ENCODE data around the gene TBC1D21.

TBC1D21 gene

DNA sequence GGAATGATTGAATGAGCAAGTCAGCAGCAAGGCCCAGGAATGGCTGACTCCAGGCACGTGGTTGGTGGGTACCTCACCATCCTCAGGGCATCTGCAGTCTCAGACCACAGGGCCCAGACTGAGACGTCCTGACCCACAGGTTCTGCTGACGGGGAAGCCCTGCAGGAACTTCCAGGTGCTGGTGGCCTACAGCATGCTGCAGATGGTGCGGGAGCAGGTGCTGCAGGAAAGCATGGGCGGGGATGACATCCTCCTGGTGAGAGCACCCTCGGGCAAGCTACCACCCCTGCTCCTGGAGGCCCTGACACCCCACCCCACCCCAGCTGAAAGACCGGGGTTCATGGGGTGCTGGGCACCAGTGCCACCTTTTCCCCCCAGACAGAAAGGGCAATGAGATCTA, 14.1 kb downstream of the TBC1D21 start:
- no peak for DNase-seq (ENCODE audit: low read depth)
- H3K4me3 ChIP-seq (ENCODE audit: low read depth, low read length): no peak overlapping the region
- TF ChIP-seq, protein P1, sequence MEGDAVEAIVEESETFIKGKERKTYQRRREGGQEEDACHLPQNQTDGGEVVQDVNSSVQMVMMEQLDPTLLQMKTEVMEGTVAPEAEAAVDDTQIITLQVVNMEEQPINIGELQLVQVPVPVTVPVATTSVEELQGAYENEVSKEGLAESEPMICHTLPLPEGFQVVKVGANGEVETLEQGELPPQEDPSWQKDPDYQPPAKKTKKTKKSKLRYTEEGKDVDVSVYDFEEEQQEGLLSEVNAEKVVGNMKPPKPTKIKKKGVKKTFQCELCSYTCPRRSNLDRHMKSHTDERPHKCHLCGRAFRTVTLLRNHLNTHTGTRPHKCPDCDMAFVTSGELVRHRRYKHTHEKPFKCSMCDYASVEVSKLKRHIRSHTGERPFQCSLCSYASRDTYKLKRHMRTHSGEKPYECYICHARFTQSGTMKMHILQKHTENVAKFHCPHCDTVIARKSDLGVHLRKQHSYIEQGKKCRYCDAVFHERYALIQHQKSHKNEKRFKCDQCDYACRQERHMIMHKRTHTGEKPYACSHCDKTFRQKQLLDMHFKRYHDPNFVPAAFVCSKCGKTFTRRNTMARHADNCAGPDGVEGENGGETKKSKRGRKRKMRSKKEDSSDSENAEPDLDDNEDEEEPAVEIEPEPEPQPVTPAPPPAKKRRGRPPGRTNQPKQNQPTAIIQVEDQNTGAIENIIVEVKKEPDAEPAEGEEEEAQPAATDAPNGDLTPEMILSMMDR (IDR thresholded peaks at IDR 0.05; ENCODE audit: control insufficient read depth, extremely low read depth, insufficient read depth): no peak

DNA sequence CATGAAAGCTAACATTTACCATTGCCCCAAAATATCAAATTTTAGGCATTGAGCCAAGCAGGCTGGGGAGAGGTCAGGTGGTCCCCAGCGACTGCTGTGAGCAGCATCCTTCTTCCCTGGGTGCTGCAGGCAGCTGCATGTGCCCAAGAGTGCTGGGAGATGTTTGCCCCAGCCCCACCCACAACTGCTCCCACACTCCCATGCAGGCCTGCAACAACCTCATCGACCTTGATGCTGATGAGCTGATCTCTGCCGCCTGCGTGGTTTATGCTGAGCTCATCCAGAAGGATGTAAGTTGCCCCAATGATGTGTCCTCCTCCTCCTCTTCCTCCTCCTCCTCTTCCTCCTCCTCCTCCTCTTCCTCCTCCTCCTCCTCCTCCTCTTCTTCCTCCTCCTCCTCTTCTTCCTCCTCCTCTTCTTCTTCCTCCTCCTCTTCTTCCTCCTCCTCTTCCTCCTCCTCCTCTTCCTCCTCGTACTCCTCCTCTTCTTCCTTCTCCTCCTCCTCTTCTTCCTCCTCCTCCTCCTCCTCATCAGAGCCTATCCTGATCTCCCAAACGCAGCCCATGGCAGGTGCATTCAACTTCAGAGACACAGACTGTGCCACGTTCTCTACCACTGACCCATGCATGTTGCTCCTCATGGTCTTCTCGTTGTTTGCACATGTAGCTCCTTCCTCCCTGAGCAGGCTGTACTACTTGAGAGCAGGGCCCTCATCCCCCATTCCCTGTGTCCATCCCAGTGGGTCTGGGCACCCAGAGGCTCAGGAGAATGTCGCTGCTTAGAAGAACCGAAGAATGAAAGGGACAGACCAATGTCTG, 15.1 kb downstream of the TBC1D21 start:
- no peak for DNase-seq (ENCODE audit: low read depth)
- H3K4me3 ChIP-seq (ENCODE audit: low read depth, low read length): no peak overlapping the region
- TF ChIP-seq, protein P1 (IDR thresholded peaks at IDR 0.05; ENCODE audit: control insufficient read depth, extremely low read depth, insufficient read depth): no peak

- H3K4me3 ChIP-seq (ENCODE audit: low read depth, low read length): no peak overlapping the region
- TF ChIP-seq, protein P1 (IDR thresholded peaks at IDR 0.05; ENCODE audit: control insufficient read depth, extremely low read depth, insufficient read depth): no peak
- no peak for DNase-seq (ENCODE audit: low read depth)
Measured at GRCh38 chr15:73889053-73889761, 15.8 kb downstream of the TBC1D21 start.

DNA sequence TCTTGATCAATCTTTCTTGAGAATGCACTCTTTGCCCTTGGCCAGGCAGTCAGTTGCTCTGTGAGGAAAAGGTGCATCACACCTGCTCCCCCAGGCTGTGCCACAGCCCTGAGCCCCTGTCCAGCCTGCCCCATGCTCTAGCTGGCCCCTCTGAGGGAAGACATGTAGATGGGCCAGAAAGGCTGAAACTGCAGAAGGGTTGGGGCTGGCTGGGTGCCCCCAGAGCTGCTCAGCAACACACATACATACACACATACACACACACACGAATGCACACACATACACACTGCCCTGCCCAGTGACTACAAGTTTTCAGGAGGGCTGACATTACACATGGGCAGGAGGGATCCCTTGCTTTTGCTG, 16.4 kb downstream of the TBC1D21 start:
- DNase-seq (ENCODE audit: low read depth): no peak
- TF ChIP-seq, protein P1 (IDR thresholded peaks at IDR 0.05; ENCODE audit: control insufficient read depth, extremely low read depth, insufficient read depth): no peak
- no peak overlapping the region for H3K4me3 ChIP-seq (ENCODE audit: low read depth, low read length)

DNA sequence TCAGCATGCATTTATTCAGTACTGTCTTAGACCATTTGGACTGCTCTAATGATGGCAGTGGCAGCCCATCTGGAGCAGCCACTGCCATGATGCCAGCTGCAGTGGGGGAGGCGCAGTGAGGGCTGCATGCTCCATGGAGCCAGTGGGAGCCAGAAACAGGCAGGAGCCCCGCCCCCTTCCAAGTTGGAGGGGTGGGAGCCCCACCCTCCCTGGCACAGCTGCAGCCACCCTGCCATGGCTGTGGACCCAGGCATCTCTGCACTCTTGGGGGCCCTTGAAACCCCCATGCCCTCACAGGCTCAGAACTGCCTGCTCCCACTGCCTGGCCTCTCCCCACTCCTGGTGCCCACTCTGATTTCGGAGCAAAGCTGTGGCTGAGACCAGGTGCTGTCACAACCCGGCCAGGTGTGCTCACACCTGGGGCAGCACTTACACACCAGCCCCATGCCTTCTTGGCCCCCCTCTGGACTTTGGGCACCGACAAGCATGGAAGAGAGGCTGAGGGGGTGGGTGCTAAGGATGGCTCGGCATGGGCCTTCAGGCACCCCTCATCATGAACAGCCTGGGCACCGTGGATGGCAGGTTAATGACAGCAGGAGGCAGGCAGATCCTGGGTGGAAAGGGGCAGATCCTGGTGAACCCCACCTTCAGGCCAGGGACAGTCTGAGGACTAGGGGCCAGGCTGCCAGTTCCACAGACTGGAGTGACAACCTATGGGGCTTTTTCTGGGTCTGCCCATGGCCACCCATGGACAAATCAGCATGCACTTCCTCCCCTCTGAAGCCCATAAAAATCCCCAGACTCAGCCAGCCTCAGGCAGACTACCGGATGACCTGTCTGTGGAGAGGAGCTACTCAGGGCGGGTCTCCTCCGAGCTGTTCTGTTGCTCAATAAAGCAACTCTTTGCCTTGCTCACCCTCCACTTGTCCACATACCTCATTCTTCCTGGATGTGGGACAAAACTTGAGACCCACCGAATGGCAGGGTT, 18.3 kb downstream of the TBC1D21 start:
- no peak overlapping the region for H3K4me3 ChIP-seq (ENCODE audit: low read depth, low read length)
- TF ChIP-seq, protein P1 (IDR thresholded peaks at IDR 0.05; ENCODE audit: control insufficient read depth, extremely low read depth, insufficient read depth): no peak
- no peak for DNase-seq (ENCODE audit: low read depth)

GRCh38 chr15:73892446-73893226, 19.3 kb downstream of the TBC1D21 start:
- DNase-seq (ENCODE audit: low read depth): no peak
- TF ChIP-seq, protein P1 (IDR thresholded peaks at IDR 0.05; ENCODE audit: control insufficient read depth, extremely low read depth, insufficient read depth): no peak

More at GRCh38 chr15:73892446-73893226, 19.3 kb downstream of the TBC1D21 start:
- no peak overlapping the region for H3K4me3 ChIP-seq (ENCODE audit: low read depth, low read length)

All from LNCaP clone FGC (cell line).